Keratinocyte (primary cell): ENCODE data around the gene DENND5A. TPM values are rescaled to one million over a fixed set of nuclear protein-coding genes. Genes with fewer than 3 reads are reported as not detected.

ENCODE experiments used
- DNase-seq: peaks from one replicate; pipeline ENCODE4 v3.0.0-alpha.2; 2011; ENCODE audit warnings: low read depth, missing footprints, low spot score
- FAIRE-seq: peaks from 2 replicates; lab custom pipeline; 2011; peaks lifted over from hg19 to GRCh38; lab: Jason Lieb, UNC
- H2AFZ ChIP-seq: 2 replicates; pipeline ENCODE4 v1.6.0; 2012; ENCODE audit warnings: low read length, control low read depth, inconsistent platforms; ENCODE audit not compliant: control insufficient read depth
- H3K27ac ChIP-seq: 2 replicates; pipeline ENCODE4 v1.5.1; 2011; ENCODE audit warnings: low read length; ENCODE audit not compliant: control insufficient read depth, insufficient read depth
- H3K27me3 ChIP-seq: 3 replicates; pipeline ENCODE4 v1.6.0; 2011; ENCODE audit warnings: low read length; ENCODE audit not compliant: control insufficient read depth, insufficient read depth; ENCODE audit errors: extremely low read depth
- H3K36me3 ChIP-seq, 2 experiments: 2 replicates in 1 of 2; 3 replicates in 1 of 2; pipeline ENCODE4 v1.5.1; 2011; ENCODE audit warnings: low read length in 2 of 2, mild to moderate bottlenecking in 1 of 2; ENCODE audit not compliant: control insufficient read depth in 2 of 2, insufficient read depth in 2 of 2; ENCODE audit errors: extremely low read depth in 1 of 2
- H3K4me1 ChIP-seq: 3 replicates; pipeline ENCODE4 v1.5.1; 2011; ENCODE audit warnings: low read length; ENCODE audit not compliant: control insufficient read depth, insufficient read depth; ENCODE audit errors: extremely low read depth
- H3K4me2 ChIP-seq: 3 replicates; pipeline ENCODE4 v1.6.0; 2011; ENCODE audit warnings: low read depth, low read length; ENCODE audit not compliant: control insufficient read depth, insufficient read depth; ENCODE audit errors: extremely low read depth
- H3K4me3 ChIP-seq, 3 experiments: fragments of 200-600 bp in 1 of 3; sonication (generic) in 1 of 3; 2 replicates in 2 of 3; 3 replicates in 1 of 3; pipeline ENCODE4 v1.5.1; 2011 to 2016; ENCODE audit warnings: low read length in 3 of 3, mild to moderate bottlenecking in 3 of 3, control low read depth in 2 of 3, inconsistent platforms in 1 of 3, low read depth in 1 of 3, mixed read lengths in 1 of 3, mixed run types in 1 of 3, moderate library complexity in 1 of 3; ENCODE audit not compliant: control insufficient read depth in 2 of 3, insufficient read depth in 2 of 3; ENCODE audit errors: extremely low read depth in 1 of 3
- H3K79me2 ChIP-seq: 2 replicates; pipeline ENCODE4 v1.6.0; 2012; ENCODE audit warnings: low read length; ENCODE audit not compliant: control insufficient read depth, insufficient read depth
- H3K9ac ChIP-seq: 3 replicates; pipeline ENCODE4 v1.6.0; 2011; ENCODE audit warnings: low read length; ENCODE audit not compliant: control insufficient read depth, insufficient read depth; ENCODE audit errors: extremely low read depth
- H3K9me1 ChIP-seq: 3 replicates; pipeline ENCODE4 v1.6.0; 2011; ENCODE audit warnings: low read length; ENCODE audit not compliant: control insufficient read depth, insufficient read depth; ENCODE audit errors: extremely low read depth
- H3K9me3 ChIP-seq: 2 replicates; pipeline ENCODE4 v1.5.1; 2012; ENCODE audit warnings: low read depth, low read length; ENCODE audit not compliant: control insufficient read depth
- H4K20me1 ChIP-seq: 3 replicates; pipeline ENCODE4 v1.6.0; 2011; ENCODE audit warnings: low read length; ENCODE audit not compliant: control insufficient read depth, insufficient read depth; ENCODE audit errors: extremely low read depth
- EZH2 ChIP-seq: IDR thresholded peaks from one replicate; pipeline ENCODE4 v1.6.1; 2012; ENCODE audit warnings: inconsistent platforms, mild to moderate bottlenecking, low read length, moderate library complexity
- dilution Hi-C: fragments of 300-500 bp; cut with MboI; formaldehyde crosslinking; loops from one replicate; pipeline ENCODE4 v1.7.0; 2020; ENCODE audit warnings: low sequenced_read_pairs; ENCODE audit not compliant: extremely low pct_ligation_motif_present
- polyA plus RNA-seq, 5 experiments: library from polyadenylated mRNA; depleted of rRNA in 3 of 5; stranded (reverse) in 3 of 5; stranded (forward) in 1 of 5; unstranded in 1 of 5; fragments of >200 nt; gene quantifications; 1 replicate in 1 of 5; 2 replicates in 3 of 5; 3 replicates in 1 of 5; pipeline versions ENCODE4 v1.2.1 to v1.2.3, GENCODE V29; 2011 to 2012; ENCODE audit warnings: missing spikeins in 2 of 5, low read depth in 1 of 5, low replicate concordance in 1 of 5
- TF ChIP-seq, protein P1 (sequence below), 3 experiments: IDR thresholded peaks in 1 of 3; conservative IDR thresholded peaks in 1 of 3; optimal IDR thresholded peaks in 1 of 3; 2 replicates in 2 of 3; 3 replicates in 1 of 3; pipeline versions ENCODE3 to v1.5.1; 2011; ENCODE audit warnings: low read length in 3 of 3, mild to moderate bottlenecking in 3 of 3, moderate library complexity in 2 of 3, control low read depth in 1 of 3, inconsistent platforms in 1 of 3; ENCODE audit not compliant: insufficient read depth in 2 of 3; ENCODE audit errors: extremely low read depth in 1 of 3

The DENND5A gene
- polyA plus RNA-seq, 1 donor (not counting 4 experiments of a cell fraction or from before 2014, with no cell fraction given), result 49.1 TPM

DNA sequence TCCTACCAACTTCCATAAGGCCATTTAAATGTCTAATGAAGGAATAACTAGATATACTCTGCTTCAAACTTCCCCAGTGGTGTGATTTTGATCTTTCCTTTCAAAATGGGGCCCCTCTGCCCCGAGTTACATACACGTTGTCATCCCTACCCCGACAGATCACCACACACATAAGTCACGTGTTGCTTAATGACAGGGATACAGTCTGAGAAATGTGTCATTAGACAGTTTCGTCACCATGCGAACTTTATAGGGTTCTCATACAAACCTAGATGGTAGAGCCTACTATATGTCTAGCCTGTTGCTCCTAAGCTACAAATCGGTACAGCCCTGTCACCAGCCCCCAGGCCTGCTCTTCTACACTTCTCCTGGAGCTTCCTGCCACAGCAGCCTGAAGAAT is 124.0 kb downstream of the DENND5A start:
- peaks cover 37% of the 10 kb centered on the region for H3K4me1 ChIP-seq
- TF ChIP-seq EZH2, result no peak
- TF ChIP-seq, protein P1, sequence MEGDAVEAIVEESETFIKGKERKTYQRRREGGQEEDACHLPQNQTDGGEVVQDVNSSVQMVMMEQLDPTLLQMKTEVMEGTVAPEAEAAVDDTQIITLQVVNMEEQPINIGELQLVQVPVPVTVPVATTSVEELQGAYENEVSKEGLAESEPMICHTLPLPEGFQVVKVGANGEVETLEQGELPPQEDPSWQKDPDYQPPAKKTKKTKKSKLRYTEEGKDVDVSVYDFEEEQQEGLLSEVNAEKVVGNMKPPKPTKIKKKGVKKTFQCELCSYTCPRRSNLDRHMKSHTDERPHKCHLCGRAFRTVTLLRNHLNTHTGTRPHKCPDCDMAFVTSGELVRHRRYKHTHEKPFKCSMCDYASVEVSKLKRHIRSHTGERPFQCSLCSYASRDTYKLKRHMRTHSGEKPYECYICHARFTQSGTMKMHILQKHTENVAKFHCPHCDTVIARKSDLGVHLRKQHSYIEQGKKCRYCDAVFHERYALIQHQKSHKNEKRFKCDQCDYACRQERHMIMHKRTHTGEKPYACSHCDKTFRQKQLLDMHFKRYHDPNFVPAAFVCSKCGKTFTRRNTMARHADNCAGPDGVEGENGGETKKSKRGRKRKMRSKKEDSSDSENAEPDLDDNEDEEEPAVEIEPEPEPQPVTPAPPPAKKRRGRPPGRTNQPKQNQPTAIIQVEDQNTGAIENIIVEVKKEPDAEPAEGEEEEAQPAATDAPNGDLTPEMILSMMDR (optimal IDR thresholded peaks at IDR 0.05 in 1 of 3, IDR thresholded peaks at IDR 0.05 in 1 of 3, conservative IDR thresholded peaks at IDR 0.05 in 1 of 3; ENCODE audit: extremely low read depth in 1 of 3, insufficient read depth in 2 of 3, low read length in 3 of 3), result no peak

DNA sequence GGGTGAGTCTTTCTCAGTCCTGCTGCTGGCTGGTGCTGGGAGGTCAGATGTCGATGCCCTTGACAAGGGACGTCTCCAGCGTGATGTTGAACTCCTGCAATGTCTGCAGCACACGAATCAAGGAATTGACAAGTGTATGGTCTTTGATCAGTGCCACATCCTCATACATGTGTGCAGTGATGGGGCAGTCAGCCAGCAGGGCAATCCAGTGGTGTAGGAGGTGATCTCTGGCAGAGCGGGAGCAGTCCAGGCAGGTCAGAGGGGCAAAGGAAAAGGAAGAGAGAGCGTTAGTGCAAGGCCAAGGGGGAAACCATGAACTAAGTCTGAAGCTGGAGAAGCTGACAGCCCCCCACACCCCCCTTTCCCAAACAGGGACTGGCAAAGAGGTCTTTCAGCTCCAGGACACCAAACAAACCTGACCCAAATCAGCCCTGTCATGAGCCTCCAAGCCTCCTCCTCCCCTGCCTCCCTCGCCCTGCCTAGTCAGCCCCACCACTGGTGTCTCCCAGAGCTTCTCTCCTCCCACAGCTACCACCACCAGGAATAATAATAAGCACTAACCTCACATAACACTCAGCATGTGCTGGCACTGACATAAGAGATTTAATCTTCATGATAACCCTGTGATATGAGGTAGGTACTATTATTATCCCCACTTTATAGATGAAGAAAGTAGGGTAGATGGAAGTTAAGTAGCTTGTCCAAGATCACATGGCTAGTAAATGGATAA is 125.4 kb downstream of the DENND5A start:
- peak overlapping the region; percentile 29 for H3K9ac ChIP-seq

More for the DNA sequence above, 124.0 kb downstream of the DENND5A start:
- DNase-seq, result no peak
- Histone ChIP-seq H4K20me1 (no peaks in the 10 kb centered on the region), H3K27me3 (no peaks in the 10 kb centered on the region), H3K27ac (no peak overlapping the region), H3K9me3 (no peaks in the 10 kb centered on the region), H3K4me2 (no peak overlapping the region), H3K9me1 (no peaks in the 10 kb centered on the region), H3K36me3 (peaks cover 22 to 24% of the 10 kb centered on the region in 2 experiments), H3K79me2 (no peaks in the 10 kb centered on the region), H3K9ac (no peak overlapping the region), H3K4me3 (no peak overlapping the region), H2AFZ (no peak overlapping the region)
- dilution Hi-C loops, result no loop called here
- FAIRE-seq, result no peak

More for the DNA sequence above, 125.4 kb downstream of the DENND5A start:
- H2AFZ ChIP-seq, result no peak overlapping the region
- no peaks in the 10 kb centered on the region for H3K9me1 ChIP-seq
- no peaks in the 10 kb centered on the region for H4K20me1 ChIP-seq
- no peaks in the 10 kb centered on the region for H3K27me3 ChIP-seq
- no peak overlapping the region for H3K4me2 ChIP-seq
- H3K79me2 ChIP-seq, result no peaks in the 10 kb centered on the region
- dilution Hi-C loops, result no loop called here
- peaks cover 16 to 23% of the 10 kb centered on the region in 2 experiments for H3K36me3 ChIP-seq
- H3K27ac ChIP-seq, result peak overlapping the region; percentile 63
- TF ChIP-seq EZH2, result no peak
- TF ChIP-seq, protein P1 (optimal IDR thresholded peaks at IDR 0.05 in 1 of 3, IDR thresholded peaks at IDR 0.05 in 1 of 3, conservative IDR thresholded peaks at IDR 0.05 in 1 of 3; ENCODE audit: extremely low read depth in 1 of 3, insufficient read depth in 2 of 3, low read length in 3 of 3), result no peak
- H3K4me3 ChIP-seq, result no peak overlapping the region
- no peak for DNase-seq
- H3K4me1 ChIP-seq, result peaks cover 30% of the 10 kb centered on the region
- FAIRE-seq, result no peak
- no peaks in the 10 kb centered on the region for H3K9me3 ChIP-seq
